OCI-LY1 (cell line): ENCODE results near the gene SMIM22.

ENCODE experiments used
- EZH2 ChIP-seq: fragments of 200-600 bp; sonication (generic), shearing (Covaris generic); IDR thresholded peaks from 2 replicates; pipeline ENCODE4 v1.8.0; 2017; ENCODE audit warnings: borderline replicate concordance, mixed run types, mild to moderate bottlenecking, antibody characterized with exemption, low read length, moderate library complexity, mixed read lengths
- TF ChIP-seq, protein P1 (sequence below): fragments of 200-600 bp; sonication (generic), shearing (Covaris generic); IDR thresholded peaks from 2 replicates; pipeline ENCODE4 v1.5.1; 2017; ENCODE audit warnings: mild to moderate bottlenecking, antibody characterized with exemption, low read length, moderate library complexity, mixed read lengths

- TF ChIP-seq EZH2 = no peak
- TF ChIP-seq, protein P1, sequence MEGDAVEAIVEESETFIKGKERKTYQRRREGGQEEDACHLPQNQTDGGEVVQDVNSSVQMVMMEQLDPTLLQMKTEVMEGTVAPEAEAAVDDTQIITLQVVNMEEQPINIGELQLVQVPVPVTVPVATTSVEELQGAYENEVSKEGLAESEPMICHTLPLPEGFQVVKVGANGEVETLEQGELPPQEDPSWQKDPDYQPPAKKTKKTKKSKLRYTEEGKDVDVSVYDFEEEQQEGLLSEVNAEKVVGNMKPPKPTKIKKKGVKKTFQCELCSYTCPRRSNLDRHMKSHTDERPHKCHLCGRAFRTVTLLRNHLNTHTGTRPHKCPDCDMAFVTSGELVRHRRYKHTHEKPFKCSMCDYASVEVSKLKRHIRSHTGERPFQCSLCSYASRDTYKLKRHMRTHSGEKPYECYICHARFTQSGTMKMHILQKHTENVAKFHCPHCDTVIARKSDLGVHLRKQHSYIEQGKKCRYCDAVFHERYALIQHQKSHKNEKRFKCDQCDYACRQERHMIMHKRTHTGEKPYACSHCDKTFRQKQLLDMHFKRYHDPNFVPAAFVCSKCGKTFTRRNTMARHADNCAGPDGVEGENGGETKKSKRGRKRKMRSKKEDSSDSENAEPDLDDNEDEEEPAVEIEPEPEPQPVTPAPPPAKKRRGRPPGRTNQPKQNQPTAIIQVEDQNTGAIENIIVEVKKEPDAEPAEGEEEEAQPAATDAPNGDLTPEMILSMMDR = no peak
These were observed 41.9 kb upstream of the SMIM22 start for GRCh38 chr16:4753227-4753626.
